Vagina (tissue), 2 donors: ENCODE data around the gene ONECUT2. TPM values are rescaled to one million over a fixed set of nuclear protein-coding genes. Genes with fewer than 3 reads are reported as not detected.
A peak's percentile ranks its signal among the peaks of the same experiment; 100 is the strongest.

Source experiments
- DNase-seq, 2 donors: peaks; one replicate each; pipeline ENCODE4 v3.0.0-alpha.2; 2017; ENCODE audit errors: extremely low spot score in 2 of 2
- H3K27ac ChIP-seq: fragments of 200-600 bp; sonication (generic); one replicate; pipeline ENCODE4 v1.5.1; 2019
- H3K27me3 ChIP-seq: fragments of 200-600 bp; sonication (generic); one replicate; pipeline ENCODE4 v1.5.1; 2019
- H3K36me3 ChIP-seq, 2 donors: fragments of 200-600 bp; sonication (generic); one replicate each; pipeline ENCODE4 v1.5.1; 2017 to 2019
- H3K4me1 ChIP-seq: fragments of 200-600 bp; sonication (generic); one replicate; pipeline ENCODE4 v1.5.1; 2019
- H3K4me3 ChIP-seq, 2 donors: fragments of 200-600 bp; sonication (generic); 1 replicate in 1 of 2; 2 replicates in 1 of 2; pipeline ENCODE4 v1.5.1; 2016 to 2019
- H3K9me3 ChIP-seq: fragments of 200-600 bp; sonication (generic); one replicate; pipeline ENCODE4 v1.5.1; 2019
- CTCF ChIP-seq, 3 experiments: fragments of 450-650 bp in 2 of 3; fragments of 200-600 bp in 1 of 3; sonication (generic) in 1 of 3; IDR thresholded peaks; one replicate each; pipeline ENCODE4 v1.5.1; 2017 to 2019; ENCODE audit warnings: antibody characterized with exemption in 3 of 3, mild to moderate bottlenecking in 2 of 3, moderate library complexity in 2 of 3
- POLR2A ChIP-seq, 2 donors: fragments of 450-650 bp; IDR thresholded peaks; one replicate each; pipeline ENCODE4 v1.6.1; 2017; ENCODE audit warnings: antibody characterized with exemption in 2 of 2, mild to moderate bottlenecking in 2 of 2, moderate library complexity in 2 of 2
- POLR2AphosphoS5 ChIP-seq, 2 donors: sonication (generic); formaldehyde crosslinking; IDR thresholded peaks; one replicate each; pipeline ENCODE4 v1.9.0; 2017; ENCODE audit warnings: antibody characterized with exemption in 2 of 2, mild to moderate bottlenecking in 2 of 2, low read depth in 1 of 2; ENCODE audit not compliant: insufficient read depth in 1 of 2
- intact Hi-C: fragments of 100-400 bp; cut with DNase I; formaldehyde crosslinking; loops from one replicate; pipeline ENCODE4 v1.15.1; 2023
- total RNA-seq: library from RNA; depleted of rRNA; stranded (reverse); fragments of >200 nt; gene quantifications from one replicate; pipeline ENCODE4 v1.2.3, GENCODE V29; 2016

ONECUT2 gene
- total RNA-seq, 1 donor from 2014 or later, result not detected

GRCh38 chr18:57437766-57438671 is 2.8 kb downstream of the ONECUT2 start:
- intact Hi-C loops, result no loop called here
- no peak for DNase-seq
- no peaks in the 10 kb centered on the region for H3K36me3 ChIP-seq
- TF ChIP-seq POLR2AphosphoS5 (IDR thresholded peaks at IDR 0.05; ENCODE audit: insufficient read depth in 1 of 2, low read depth in 1 of 2) (no peak), POLR2A (IDR thresholded peaks at IDR 0.05) (no peak), CTCF (IDR thresholded peaks at IDR 0.05) (no peak)
- no peak overlapping the region for H3K27ac ChIP-seq
- peaks cover 36% of the 10 kb centered on the region for H3K27me3 ChIP-seq
- no peaks in the 10 kb centered on the region for H3K9me3 ChIP-seq
- H3K4me3 ChIP-seq, result peak overlapping the region in 1 of 2 donors; percentile 11
- peaks cover 66% of the 10 kb centered on the region for H3K4me1 ChIP-seq

- Histone ChIP-seq H3K36me3 (no peaks in the 10 kb centered on the region), H3K4me3 (no peak overlapping the region), H3K4me1 (peaks cover 65% of the 10 kb centered on the region), H3K27ac (no peak overlapping the region), H3K27me3 (peaks cover 36% of the 10 kb centered on the region), H3K9me3 (no peaks in the 10 kb centered on the region)
- TF ChIP-seq POLR2AphosphoS5 (IDR thresholded peaks at IDR 0.05; ENCODE audit: insufficient read depth in 1 of 2, low read depth in 1 of 2) (no peak), POLR2A (IDR thresholded peaks at IDR 0.05) (no peak), CTCF (IDR thresholded peaks at IDR 0.05) (no peak)
- intact Hi-C loops, result no loop called here
- no peak for DNase-seq
Measured at GRCh38 chr18:57438743-57439608, 3.8 kb downstream of the ONECUT2 start.

GRCh38 chr18:57439609-57439968 is 4.4 kb downstream of the ONECUT2 start:
- H3K27me3 ChIP-seq, result peaks cover 36% of the 10 kb centered on the region
- H3K4me3 ChIP-seq, result no peak overlapping the region

GRCh38 chr18:57439985-57440330 is 4.8 kb downstream of the ONECUT2 start:
- H3K36me3 ChIP-seq, result no peaks in the 10 kb centered on the region
- no peak for DNase-seq
- peaks cover 36% of the 10 kb centered on the region for H3K27me3 ChIP-seq
- no peak overlapping the region for H3K27ac ChIP-seq
- no peaks in the 10 kb centered on the region for H3K9me3 ChIP-seq
- intact Hi-C loops, result no loop called here
- no peak overlapping the region for H3K4me3 ChIP-seq
- H3K4me1 ChIP-seq, result peaks cover 56% of the 10 kb centered on the region
- TF ChIP-seq POLR2AphosphoS5 (IDR thresholded peaks at IDR 0.05; ENCODE audit: insufficient read depth in 1 of 2, low read depth in 1 of 2) (no peak), CTCF (IDR thresholded peaks at IDR 0.05) (no peak)

More at GRCh38 chr18:57439609-57439968, 4.4 kb downstream of the ONECUT2 start:
- no peak for DNase-seq
- no peaks in the 10 kb centered on the region for H3K9me3 ChIP-seq
- TF ChIP-seq POLR2A (IDR thresholded peaks at IDR 0.05) (no peak), CTCF (IDR thresholded peaks at IDR 0.05) (no peak), POLR2AphosphoS5 (IDR thresholded peaks at IDR 0.05; ENCODE audit: insufficient read depth in 1 of 2, low read depth in 1 of 2) (no peak)
- H3K4me1 ChIP-seq, result peaks cover 59% of the 10 kb centered on the region
- H3K36me3 ChIP-seq, result no peaks in the 10 kb centered on the region
- H3K27ac ChIP-seq, result no peak overlapping the region
- intact Hi-C loops, result no loop called here
